Epithelial cell of esophagus (primary cell): ENCODE data around the gene ZNF689.
"Not testable (repeated sequence)": the region's sequence is repeated elsewhere in the genome, so short reads cannot be mapped to it uniquely, and the experiment has no call there.

Source experiments
- DNase-seq: peaks from one replicate; pipeline ENCODE4 v3.0.0; 2010; ENCODE audit warnings: low read depth
- H3K4me3 ChIP-seq: 2 replicates; pipeline ENCODE4 v1.5.1; 2011; ENCODE audit warnings: mild to moderate bottlenecking, low read length, control low read depth
- TF ChIP-seq, protein P1 (sequence below): IDR thresholded peaks from 2 replicates; pipeline ENCODE4 v1.5.1; 2011; ENCODE audit warnings: low read depth, mild to moderate bottlenecking, low read length, control low read depth, inconsistent platforms; ENCODE audit not compliant: insufficient read depth; ENCODE audit errors: missing control alignments

The ZNF689 gene

DNA sequence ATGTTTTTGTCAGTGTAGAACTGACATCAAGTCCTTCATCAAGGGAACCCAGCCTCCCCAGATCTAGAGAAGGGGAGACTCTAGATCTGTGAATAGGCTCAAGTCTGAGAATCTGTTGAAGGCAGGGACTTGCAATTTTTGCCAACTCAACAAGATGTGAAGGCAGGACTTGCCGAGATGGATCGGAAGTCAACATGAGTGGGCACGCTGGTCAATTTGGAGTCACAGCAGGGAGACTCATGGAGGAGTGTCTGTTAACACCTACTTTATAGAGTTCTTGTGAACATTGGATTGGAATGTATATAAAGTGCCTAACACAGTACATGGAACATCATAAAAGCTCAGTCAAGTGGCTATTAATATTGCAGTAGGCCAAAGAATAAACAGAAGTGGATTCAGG lies 10.0 kb downstream of the ZNF689 start:
- no peak overlapping the region for H3K4me3 ChIP-seq
- TF ChIP-seq, protein P1, sequence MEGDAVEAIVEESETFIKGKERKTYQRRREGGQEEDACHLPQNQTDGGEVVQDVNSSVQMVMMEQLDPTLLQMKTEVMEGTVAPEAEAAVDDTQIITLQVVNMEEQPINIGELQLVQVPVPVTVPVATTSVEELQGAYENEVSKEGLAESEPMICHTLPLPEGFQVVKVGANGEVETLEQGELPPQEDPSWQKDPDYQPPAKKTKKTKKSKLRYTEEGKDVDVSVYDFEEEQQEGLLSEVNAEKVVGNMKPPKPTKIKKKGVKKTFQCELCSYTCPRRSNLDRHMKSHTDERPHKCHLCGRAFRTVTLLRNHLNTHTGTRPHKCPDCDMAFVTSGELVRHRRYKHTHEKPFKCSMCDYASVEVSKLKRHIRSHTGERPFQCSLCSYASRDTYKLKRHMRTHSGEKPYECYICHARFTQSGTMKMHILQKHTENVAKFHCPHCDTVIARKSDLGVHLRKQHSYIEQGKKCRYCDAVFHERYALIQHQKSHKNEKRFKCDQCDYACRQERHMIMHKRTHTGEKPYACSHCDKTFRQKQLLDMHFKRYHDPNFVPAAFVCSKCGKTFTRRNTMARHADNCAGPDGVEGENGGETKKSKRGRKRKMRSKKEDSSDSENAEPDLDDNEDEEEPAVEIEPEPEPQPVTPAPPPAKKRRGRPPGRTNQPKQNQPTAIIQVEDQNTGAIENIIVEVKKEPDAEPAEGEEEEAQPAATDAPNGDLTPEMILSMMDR = no peak
- DNase-seq = peak; percentile 15

DNA sequence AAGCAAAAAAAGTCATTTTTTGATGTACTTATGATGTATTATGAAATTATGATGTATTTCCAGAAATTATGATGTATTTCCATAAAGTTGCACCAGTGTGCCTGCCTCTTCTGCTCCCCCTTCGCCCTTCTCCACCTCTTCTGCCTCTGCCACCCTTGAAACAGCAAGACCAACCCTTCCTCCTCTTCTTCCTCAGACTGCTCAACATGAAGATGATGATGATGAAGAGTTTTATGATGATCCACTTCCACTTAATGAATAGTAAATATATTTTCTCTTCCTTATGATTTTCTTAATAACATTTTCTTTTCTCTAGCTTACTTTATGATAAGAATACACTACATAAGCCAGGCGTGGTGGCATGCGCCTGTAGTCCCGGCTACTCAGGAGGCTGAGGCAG lies 17.3 kb downstream of the ZNF689 start:
- TF ChIP-seq, protein P1 = no peak
- no peak overlapping the region for H3K4me3 ChIP-seq

DNA sequence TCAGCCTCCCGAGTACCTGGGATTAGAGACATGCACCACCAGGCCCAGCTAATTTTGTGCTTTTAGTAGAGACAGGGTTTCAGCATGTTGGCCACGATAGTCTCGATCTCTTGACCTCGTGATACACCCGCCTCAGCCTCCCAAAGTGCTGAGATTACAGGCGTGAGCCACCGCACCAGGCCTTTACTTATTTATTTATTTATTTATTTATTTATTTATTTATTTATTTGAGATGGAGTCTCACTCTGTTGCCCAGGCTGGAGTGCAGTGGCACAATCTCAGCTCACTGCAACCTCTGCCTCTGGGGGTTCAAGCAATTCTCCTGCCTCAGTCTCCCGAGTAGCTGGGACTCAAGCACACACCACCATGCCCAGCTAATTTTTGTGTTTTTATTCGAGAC lies 19.3 kb downstream of the ZNF689 start:
- not testable (repeated sequence) for H3K4me3 ChIP-seq, DNase-seq

More for the DNA sequence above, 17.3 kb downstream of the ZNF689 start:
- no peak for DNase-seq

DNA sequence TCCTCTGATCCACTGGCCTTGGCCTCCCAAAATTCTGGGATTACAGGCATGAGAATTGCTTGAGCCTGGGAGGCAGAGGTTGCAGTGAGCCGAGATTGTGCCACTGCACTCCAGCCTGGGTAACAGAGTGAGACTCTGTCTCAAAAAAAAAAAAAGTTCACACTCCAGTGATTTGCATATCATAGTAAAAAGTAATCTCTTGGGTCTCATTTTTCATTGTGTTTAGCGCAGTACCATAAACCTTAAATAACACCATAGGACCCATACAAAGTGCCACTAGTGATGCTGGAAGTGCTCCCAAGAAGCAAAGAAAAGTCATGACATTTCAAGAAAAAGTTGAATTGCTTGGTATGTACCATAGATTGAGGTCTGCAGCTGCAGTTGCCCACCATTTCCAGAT lies 20.6 kb downstream of the ZNF689 start:
- not testable (repeated sequence) for DNase-seq, H3K4me3 ChIP-seq

DNA sequence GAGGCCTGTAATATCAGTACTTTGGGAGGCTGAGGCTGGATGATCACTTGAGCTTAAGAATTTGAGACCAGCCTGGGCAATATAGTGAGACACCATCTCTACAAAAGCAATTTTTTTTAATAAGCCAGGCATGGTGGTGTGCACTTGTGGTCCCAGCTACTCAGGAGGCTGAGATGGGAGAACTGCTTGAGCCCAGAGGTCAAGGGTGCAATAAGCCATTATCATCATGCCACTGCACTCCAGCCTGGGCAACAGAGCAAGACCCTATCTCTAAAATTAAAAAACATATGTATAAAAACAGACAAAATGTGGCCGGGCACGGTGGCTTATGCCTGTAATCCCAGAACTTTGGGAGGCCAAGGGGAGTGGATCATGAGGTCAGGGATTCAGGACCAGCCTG lies 21.5 kb downstream of the ZNF689 start:
- no peak for DNase-seq
- TF ChIP-seq, protein P1 = no peak
- H3K4me3 ChIP-seq = no peak overlapping the region

DNA sequence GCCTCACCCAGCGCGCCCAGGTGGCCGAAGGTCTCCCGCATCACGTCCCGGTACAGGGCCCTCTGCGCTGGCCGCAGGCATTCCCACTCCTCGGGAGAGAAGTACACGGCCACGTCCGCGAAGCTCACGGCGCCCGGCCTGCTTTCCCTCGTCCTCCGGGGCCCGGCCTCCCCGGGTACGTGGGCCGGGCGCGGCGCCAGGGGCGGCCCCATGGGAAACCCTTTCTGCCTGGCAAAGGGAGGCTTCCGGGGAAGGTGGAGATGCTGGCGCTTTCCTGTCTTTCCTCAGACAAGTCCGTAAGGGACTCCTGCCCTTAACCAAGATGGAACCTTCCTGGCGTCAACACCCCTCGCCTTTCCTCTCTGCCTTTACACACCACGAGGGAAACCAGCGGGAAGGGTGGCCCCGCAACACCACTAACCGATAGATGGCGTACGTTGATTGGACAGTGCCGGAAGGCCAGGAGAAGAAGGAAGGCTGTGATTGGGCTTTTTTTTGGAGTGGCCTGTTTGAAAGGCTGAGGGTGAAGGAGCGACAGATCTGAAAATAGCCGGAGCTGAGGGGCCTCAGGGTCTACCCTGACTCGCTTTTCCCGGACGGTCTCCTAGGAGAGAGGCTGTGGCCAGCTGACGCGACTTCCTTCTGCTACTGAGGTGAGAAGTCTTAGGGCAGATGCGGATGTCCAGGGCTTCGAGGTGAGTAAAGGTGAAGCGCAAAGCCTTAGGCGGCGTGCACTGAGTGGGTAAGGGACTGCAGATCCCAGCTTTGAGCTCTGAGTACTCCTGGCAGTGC lies 24.6 kb downstream of the ZNF689 start, which contains the start of gene ZNF785:
ZNF785 (minus strand) TSS at position 298 of the 792 bp plus-strand sequence; CDS start at position 212, 86 bp downstream.
- peak within 1 kb of the TSS; percentile 67 for H3K4me3 ChIP-seq
- TF ChIP-seq, protein P1 = peak; percentile 25
- peak; percentile 99 for DNase-seq

DNA sequence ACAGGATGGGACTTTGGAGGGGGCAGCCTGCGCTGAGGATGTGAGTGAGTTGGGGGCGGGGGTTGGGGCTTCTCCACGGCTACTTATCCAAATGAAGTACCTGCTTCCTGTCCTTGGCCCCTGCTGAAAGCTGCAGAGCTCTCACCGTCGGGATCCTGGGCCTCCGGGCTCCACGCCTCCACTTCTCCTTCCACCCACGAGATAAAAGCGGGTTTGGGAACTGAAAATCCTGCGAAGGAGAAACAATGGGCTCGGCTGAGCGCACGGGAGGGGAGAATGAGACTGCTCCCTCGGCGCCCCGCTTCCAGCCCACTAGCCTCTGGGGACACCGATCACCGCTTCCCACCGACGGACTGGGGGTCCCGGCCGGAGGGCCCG lies 25.2 kb downstream of the ZNF689 start:
- peak; percentile 26 for DNase-seq
- peak overlapping the region; percentile 67 for H3K4me3 ChIP-seq
- TF ChIP-seq, protein P1 = no peak
